Gastroesophageal sphincter (tissue), 4 donors: Measurements from ENCODE around the gene TLCD2. TPM values are rescaled to one million over a fixed set of nuclear protein-coding genes. Genes with fewer than 3 reads are reported as not detected.
A peak's percentile ranks its signal among the peaks of the same experiment; 100 is the strongest.

Experiments
- ATAC-seq: fragments of 150-250 bp; one replicate; pipeline ENCODE4 v1.9.1; 2016; ENCODE audit warnings: mild to moderate bottlenecking, moderate library complexity
- H3K27ac ChIP-seq, 4 donors: fragments of 200-600 bp; sonication (generic) in 3 of 4; 1 replicate in 3 of 4; 2 replicates in 1 of 4; pipeline ENCODE4 v1.5.1; 2016 to 2019
- H3K27me3 ChIP-seq: fragments of 200-600 bp; sonication (generic); one replicate; pipeline ENCODE4 v1.5.1; 2019
- H3K36me3 ChIP-seq, 2 donors: fragments of 200-600 bp; sonication (generic); one replicate each; pipeline ENCODE4 v1.5.1; 2019; ENCODE audit warnings: control low read depth in 1 of 2
- H3K4me1 ChIP-seq, 3 donors: fragments of 200-600 bp; sonication (generic); 1 replicate in 2 of 3; 2 replicates in 1 of 3; pipeline ENCODE4 v1.5.1; 2016 to 2019; ENCODE audit warnings: control low read depth in 2 of 3
- H3K4me3 ChIP-seq, 2 donors: fragments of 200-600 bp; sonication (generic); one replicate each; pipeline ENCODE4 v1.5.1; 2019; ENCODE audit warnings: mild to moderate bottlenecking in 1 of 2, moderate library complexity in 1 of 2
- H3K9me3 ChIP-seq, 3 donors: fragments of 200-600 bp; sonication (generic); one replicate each; pipeline ENCODE4 v1.5.1; 2017 to 2019; ENCODE audit warnings: control low read depth in 2 of 3
- EP300 ChIP-seq: sonication (generic); formaldehyde crosslinking; IDR thresholded peaks from one replicate; pipeline ENCODE4 v1.6.1; 2017; ENCODE audit warnings: antibody characterized with exemption, mild to moderate bottlenecking
- POLR2A ChIP-seq, 2 donors: fragments of 450-650 bp; IDR thresholded peaks; one replicate each; pipeline ENCODE4 v1.6.1; 2017; ENCODE audit warnings: antibody characterized with exemption in 2 of 2, mild to moderate bottlenecking in 2 of 2, moderate library complexity in 1 of 2
- POLR2AphosphoS5 ChIP-seq: sonication (generic); formaldehyde crosslinking; IDR thresholded peaks from one replicate; pipeline ENCODE4 v1.6.1; 2017; ENCODE audit warnings: antibody characterized with exemption
- WGBS, 2 donors: methylation state at CpG; one replicate each; pipeline ENCODE4 v1.1.5; 2018; ENCODE audit warnings: low coverage in 1 of 2; 5-methylcytosine and 5-hydroxymethylcytosine counted together
- total RNA-seq, 4 donors: library from RNA; depleted of rRNA; stranded (reverse); fragments of >200 nt; gene quantifications; one replicate each; pipeline ENCODE4 v1.1.0, GENCODE V29; 2016
- TF ChIP-seq, protein P1 (sequence below), 4 experiments: fragments of 200-600 bp in 2 of 4; fragments of 450-650 bp in 2 of 4; sonication (generic) in 1 of 4; IDR thresholded peaks; one replicate each; pipeline ENCODE4 v1.5.1; 2017 to 2019; ENCODE audit warnings: antibody characterized with exemption in 4 of 4, mild to moderate bottlenecking in 2 of 4, moderate library complexity in 2 of 4

Gene TLCD2
- total RNA-seq, 4 donors from 2014 or later, result 4.2 to 5.1 (median 4.8) TPM

GRCh38 chr17:1714980-1715802, 5.0 kb upstream of the TLCD2 start:
- Histone ChIP-seq H3K4me1 (peaks cover 2 to 65% (median 40%) of the 10 kb centered on the region in 3 donors), H3K27ac (peak overlapping the region; percentile 97 to 100 (median 99)), H3K27me3 (no peaks in the 10 kb centered on the region), H3K4me3 (peak overlapping the region; percentile 92 to 100), H3K9me3 (no peaks in the 10 kb centered on the region), H3K36me3 (peaks cover 0 to 26% of the 10 kb centered on the region in 2 donors)
- TF ChIP-seq POLR2AphosphoS5 (peak; percentile 81), EP300 (peak; percentile 20), POLR2A (IDR thresholded peaks at IDR 0.05) (peak; percentile 69 to 79)
- TF ChIP-seq, protein P1, sequence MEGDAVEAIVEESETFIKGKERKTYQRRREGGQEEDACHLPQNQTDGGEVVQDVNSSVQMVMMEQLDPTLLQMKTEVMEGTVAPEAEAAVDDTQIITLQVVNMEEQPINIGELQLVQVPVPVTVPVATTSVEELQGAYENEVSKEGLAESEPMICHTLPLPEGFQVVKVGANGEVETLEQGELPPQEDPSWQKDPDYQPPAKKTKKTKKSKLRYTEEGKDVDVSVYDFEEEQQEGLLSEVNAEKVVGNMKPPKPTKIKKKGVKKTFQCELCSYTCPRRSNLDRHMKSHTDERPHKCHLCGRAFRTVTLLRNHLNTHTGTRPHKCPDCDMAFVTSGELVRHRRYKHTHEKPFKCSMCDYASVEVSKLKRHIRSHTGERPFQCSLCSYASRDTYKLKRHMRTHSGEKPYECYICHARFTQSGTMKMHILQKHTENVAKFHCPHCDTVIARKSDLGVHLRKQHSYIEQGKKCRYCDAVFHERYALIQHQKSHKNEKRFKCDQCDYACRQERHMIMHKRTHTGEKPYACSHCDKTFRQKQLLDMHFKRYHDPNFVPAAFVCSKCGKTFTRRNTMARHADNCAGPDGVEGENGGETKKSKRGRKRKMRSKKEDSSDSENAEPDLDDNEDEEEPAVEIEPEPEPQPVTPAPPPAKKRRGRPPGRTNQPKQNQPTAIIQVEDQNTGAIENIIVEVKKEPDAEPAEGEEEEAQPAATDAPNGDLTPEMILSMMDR (IDR thresholded peaks at IDR 0.05), result peak in 1 of 4 experiments; percentile 9
- WGBS, 2 donors, result 0% methylated on average over 1 of the region's 32 CpGs; no CpG with 5 or more reads in 1 of the 2 donors
- ATAC-seq, result peak; percentile 60

DNA sequence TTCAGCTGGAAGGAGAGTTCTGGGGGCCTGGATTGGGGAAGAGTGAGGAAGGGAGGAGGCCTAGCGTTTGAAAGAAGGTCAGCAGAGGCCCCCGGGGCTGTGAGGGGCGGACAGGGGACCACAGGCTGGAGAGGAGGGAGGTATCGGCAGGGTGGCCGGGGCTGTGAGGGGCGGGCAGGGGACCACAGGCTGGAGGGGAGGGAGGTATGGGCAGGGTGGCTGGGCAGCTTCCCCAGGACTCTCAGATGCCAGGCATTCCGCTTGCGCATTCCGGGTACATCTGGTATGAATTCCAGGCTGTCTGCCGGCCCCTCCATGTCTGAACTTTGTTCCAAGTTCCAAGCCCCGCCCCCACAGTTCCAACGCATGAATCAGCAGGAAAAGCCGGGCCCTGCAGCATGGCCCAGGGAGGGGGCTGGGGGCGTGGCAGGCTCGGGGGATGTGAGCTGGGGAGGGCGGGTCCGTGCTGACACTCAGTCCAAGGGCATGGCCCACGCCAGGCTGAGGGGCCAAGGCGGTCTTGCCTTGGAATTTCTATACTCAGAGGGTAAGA, 4.3 kb upstream of the TLCD2 start:
- H3K27me3 ChIP-seq, result no peaks in the 10 kb centered on the region
- peaks cover 2 to 70% (median 42%) of the 10 kb centered on the region in 3 donors for H3K4me1 ChIP-seq
- peak; percentile 52 for ATAC-seq
- no peaks in the 10 kb centered on the region for H3K9me3 ChIP-seq
- peak overlapping the region; percentile 92 to 100 for H3K4me3 ChIP-seq
- H3K27ac ChIP-seq, result peak overlapping the region; percentile 97 to 100 (median 99)
- TF ChIP-seq EP300 (no peak), POLR2A (IDR thresholded peaks at IDR 0.05) (no peak), POLR2AphosphoS5 (peak; percentile 89)
- TF ChIP-seq, protein P1 (IDR thresholded peaks at IDR 0.05), result no peak
- H3K36me3 ChIP-seq, result peaks cover 0 to 26% of the 10 kb centered on the region in 2 donors
- 4% methylated on average over 4 to 7 of the region's 19 CpGs for WGBS, 2 donors

DNA sequence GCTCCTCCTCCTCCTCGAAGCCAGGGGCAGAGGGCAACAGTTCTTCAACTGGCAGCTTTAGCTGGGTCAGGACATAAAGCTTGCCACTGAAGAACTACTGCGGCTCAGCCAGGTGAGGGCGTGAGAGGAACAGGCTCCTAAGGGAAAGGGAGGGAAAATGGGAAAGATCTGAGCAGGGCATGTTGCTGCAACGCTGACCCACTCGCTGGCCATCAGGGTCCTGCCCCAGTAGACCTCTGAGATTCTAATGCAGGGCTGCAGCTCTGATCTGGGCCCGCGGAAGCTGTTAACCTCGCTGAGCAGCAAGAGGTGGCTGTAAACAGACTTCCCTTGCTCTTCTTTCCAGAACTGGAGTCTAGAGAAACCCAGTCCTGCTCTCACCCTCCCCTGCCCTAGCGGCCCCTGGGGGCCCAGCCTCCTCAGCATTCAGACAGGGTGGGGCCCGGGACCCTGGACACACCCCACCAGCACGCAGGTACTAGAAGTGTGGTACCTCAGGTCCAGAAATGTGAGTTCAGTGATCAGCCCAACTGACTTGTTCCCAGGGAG, 3.8 kb upstream of the TLCD2 start:
- no peaks in the 10 kb centered on the region for H3K27me3 ChIP-seq
- WGBS, 2 donors, result 0% methylated on average over 1 of the region's 11 CpGs; no CpG with 5 or more reads in 1 of the 2 donors
- no peak for TF ChIP-seq POLR2A (IDR thresholded peaks at IDR 0.05)
- TF ChIP-seq, protein P1 (IDR thresholded peaks at IDR 0.05), result peak in 3 of 4 experiments; percentile 35 to 51 (median 41)
- no peak for TF ChIP-seq EP300
- no peak for TF ChIP-seq POLR2AphosphoS5
- H3K36me3 ChIP-seq, result peaks cover 0 to 26% of the 10 kb centered on the region in 2 donors
- no peak for ATAC-seq
- H3K4me1 ChIP-seq, result peaks cover 2 to 75% (median 47%) of the 10 kb centered on the region in 3 donors
- peak overlapping the region; percentile 92 to 100 for H3K4me3 ChIP-seq
- H3K27ac ChIP-seq, result peak overlapping the region; percentile 97 to 100 (median 99)
- no peaks in the 10 kb centered on the region for H3K9me3 ChIP-seq

DNA sequence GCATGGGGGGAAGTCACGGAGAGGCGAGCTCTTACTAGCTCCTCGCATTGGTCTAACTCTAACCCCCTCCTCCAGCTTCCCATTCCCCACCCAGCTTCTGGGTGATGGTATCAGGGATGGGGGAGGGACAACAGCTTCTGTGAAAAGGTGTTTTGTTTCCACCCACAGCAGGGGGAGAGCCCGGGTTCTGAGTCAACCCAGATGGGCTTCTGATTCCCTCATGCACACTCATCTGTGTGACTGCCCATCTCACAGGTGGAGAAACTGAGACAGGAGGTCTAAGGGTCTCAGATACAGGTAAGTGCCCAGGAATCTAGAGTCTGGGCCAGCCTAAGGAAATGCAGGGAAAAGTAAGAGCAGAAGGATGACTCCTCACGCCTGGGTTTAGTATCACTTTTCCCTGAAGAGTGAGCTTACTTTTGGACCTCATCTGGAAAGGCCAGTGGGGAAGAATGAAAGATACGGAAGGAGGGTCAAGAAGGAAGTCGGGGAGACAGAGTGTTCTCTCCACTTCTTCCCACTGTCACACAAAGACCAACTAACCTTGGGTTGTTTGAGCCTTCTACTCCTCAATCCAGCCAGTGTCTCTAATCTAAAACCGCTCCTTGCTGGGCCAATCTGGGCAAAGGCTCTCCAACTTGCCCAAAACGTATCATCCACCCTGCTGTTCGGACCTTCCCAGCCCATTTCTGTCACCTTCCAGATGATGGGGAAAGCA, 3.1 kb upstream of the TLCD2 start:
- WGBS, 2 donors, result 55 to 64% methylated on average over 5 to 6 of the region's 10 CpGs

More for the DNA sequence above, 3.1 kb upstream of the TLCD2 start:
- no peak for ATAC-seq
- Histone ChIP-seq H3K36me3 (peaks cover 0 to 26% of the 10 kb centered on the region in 2 donors), H3K27ac (peak overlapping the region; percentile 97 to 100 (median 99)), H3K4me1 (peaks cover 2 to 73% (median 43%) of the 10 kb centered on the region in 3 donors), H3K4me3 (peak overlapping the region in 1 of 2 donors; percentile 100), H3K27me3 (no peaks in the 10 kb centered on the region), H3K9me3 (no peaks in the 10 kb centered on the region)
- TF ChIP-seq POLR2AphosphoS5, result no peak
- TF ChIP-seq, protein P1 (IDR thresholded peaks at IDR 0.05), result no peak
